Testis (tissue), 5 donors: Measurements from ENCODE around the gene TMEM209. TPM values are rescaled to one million over a fixed set of nuclear protein-coding genes. Genes with fewer than 3 reads are reported as not detected.
"Not testable (repeated sequence)": the region's sequence is repeated elsewhere in the genome, so short reads cannot be mapped to it uniquely, and the experiment has no call there.

Experiments used
- DNase-seq: peaks from one replicate; pipeline ENCODE4 v3.0.0-alpha.2; 2019
- H3K27ac ChIP-seq, 2 donors: fragments of 200-600 bp; sonication (generic); one replicate each; pipeline ENCODE4 v1.5.1; 2019
- H3K27me3 ChIP-seq: fragments of 200-600 bp; sonication (generic); one replicate; pipeline ENCODE4 v1.5.1; 2019
- H3K36me3 ChIP-seq: fragments of 200-600 bp; sonication (generic); one replicate; pipeline ENCODE4 v1.5.1; 2017; ENCODE audit warnings: low read depth; ENCODE audit errors: missing control alignments
- H3K4me1 ChIP-seq: fragments of 200-600 bp; sonication (generic); one replicate; pipeline ENCODE4 v1.5.1; 2019
- H3K4me3 ChIP-seq, 2 donors: fragments of 200-600 bp; sonication (generic); one replicate each; pipeline ENCODE4 v1.5.1; 2017 to 2019
- H3K9me3 ChIP-seq: fragments of 200-600 bp; sonication (generic); one replicate; pipeline ENCODE4 v1.5.1; 2017
- CTCF ChIP-seq, 3 experiments: fragments of 450-650 bp in 2 of 3; fragments of 200-600 bp in 1 of 3; sonication (generic) in 1 of 3; IDR thresholded peaks; one replicate each; pipeline ENCODE4 v1.5.1; 2016 to 2019; ENCODE audit warnings: antibody characterized with exemption in 3 of 3, mild to moderate bottlenecking in 2 of 3, moderate library complexity in 1 of 3
- POLR2A ChIP-seq: fragments of 450-650 bp; IDR thresholded peaks from one replicate; pipeline ENCODE4 v1.6.1; 2017; ENCODE audit warnings: antibody characterized with exemption, mild to moderate bottlenecking, moderate library complexity
- WGBS, 2 donors: methylation state at CpG; one replicate each; pipeline ENCODE4 v1.1.5; 2018; 5-methylcytosine and 5-hydroxymethylcytosine counted together
- intact Hi-C: fragments of 100-400 bp; cut with DNase I; formaldehyde crosslinking; loops from one replicate; pipeline ENCODE4 v1.15.1; 2023; ENCODE audit warnings: low total_unique reads
- long read RNA-seq, 2 donors: transcript quantifications; one replicate each; lab custom pipeline, GENCODE V29; 2026
- polyA plus RNA-seq: library from polyadenylated mRNA; stranded (reverse); fragments of 350-450 nt; fragmentation: Illumina TruSeq; extraction: RNeasy Lipid Tissue Mini Kit (QIAGEN cat#74804); gene quantifications from one replicate; pipeline ENCODE4 v1.2.3, GENCODE V29; 2014; ENCODE audit warnings: low read depth, low replicate concordance; ENCODE audit not compliant: insufficient read depth
- total RNA-seq, 2 donors: library from RNA; depleted of rRNA; stranded (reverse); fragments of >200 nt; gene quantifications; one replicate each; pipeline ENCODE4 v1.2.3, GENCODE V29; 2016

The TMEM209 gene
- total RNA-seq (10 to 100 TPM; 28.4 to 37.5 TPM), polyA plus RNA-seq (33.8 TPM)
- long read RNA-seq, donor 1, transcript TMEM209-201 (15 exons, 3,545 nt): major isoform, 7 of 14 reads
- long read RNA-seq, donor 1, partial matches to known transcripts: 7 of 14 reads
- long read RNA-seq, donor 1, other reads (novel, unspliced or antisense): 0 of 14 reads
- long read RNA-seq, donor 2, partial matches to known transcripts: 0 of 3 reads
- long read RNA-seq, donor 2, other reads (novel, unspliced or antisense): 0 of 3 reads

- Histone ChIP-seq H3K9me3 (no peaks in the 10 kb centered on the region), H3K27ac (peak within 1 kb of the TSS; percentile 89 to 97), H3K36me3 (no peaks in the 10 kb centered on the region), H3K4me1 (peaks cover 5% of the 10 kb centered on the region), H3K27me3 (no peaks in the 10 kb centered on the region), H3K4me3 (peak within 1 kb of the TSS; percentile 77 to 92)
- 5 to 8% methylated on average over 44 of the region's 44 CpGs for WGBS, 2 donors
- intact Hi-C loops: no loop called here
- no peak for TF ChIP-seq CTCF (IDR thresholded peaks at IDR 0.05)
- TF ChIP-seq POLR2A: no peak
- peak; percentile 97 for DNase-seq
Observed at GRCh38 chr7:130205084-130205947, at the start of gene TMEM209. TSS of gene TMEM209 (minus strand) at chr7:130205406. CDS start at chr7:130205375, 31 bp downstream.

- intact Hi-C loops: no loop called here
- WGBS, 2 donors: 91 to 93% methylated on average over 5 to 6 of the region's 6 CpGs
- H3K4me1 ChIP-seq: no peaks in the 10 kb centered on the region
Observed at GRCh38 chr7:130254555-130254954, 49.3 kb upstream of the TMEM209 start.

GRCh38 chr7:130249626-130250025 lies 44.4 kb upstream of the TMEM209 start:
- DNase-seq, H3K27me3 ChIP-seq, H3K9me3 ChIP-seq, intact Hi-C loops, H3K36me3 ChIP-seq, H3K4me3 ChIP-seq, H3K4me1 ChIP-seq, H3K27ac ChIP-seq: not testable (repeated sequence)
- WGBS, 2 donors: 94% methylated on average over 3 of the region's 3 CpGs

More at GRCh38 chr7:130254555-130254954, 49.3 kb upstream of the TMEM209 start:
- H3K9me3 ChIP-seq: no peaks in the 10 kb centered on the region
- no peaks in the 10 kb centered on the region for H3K36me3 ChIP-seq
- no peak for DNase-seq
- H3K27me3 ChIP-seq: no peaks in the 10 kb centered on the region
- H3K4me3 ChIP-seq: no peak overlapping the region
- no peak for TF ChIP-seq POLR2A
- TF ChIP-seq CTCF (IDR thresholded peaks at IDR 0.05): no peak
- no peak overlapping the region for H3K27ac ChIP-seq

GRCh38 chr7:130248842-130249241 lies 43.6 kb upstream of the TMEM209 start:
- DNase-seq, H3K9me3 ChIP-seq, H3K27me3 ChIP-seq, H3K27ac ChIP-seq, H3K4me1 ChIP-seq, H3K4me3 ChIP-seq, H3K36me3 ChIP-seq, intact Hi-C loops: not testable (repeated sequence)
- WGBS, 2 donors: 98 to 100% methylated on average over 5 of the region's 5 CpGs

- H3K9me3 ChIP-seq, intact Hi-C loops, H3K27ac ChIP-seq, H3K27me3 ChIP-seq, DNase-seq, H3K36me3 ChIP-seq, H3K4me1 ChIP-seq, H3K4me3 ChIP-seq: not testable (repeated sequence)
- WGBS, 2 donors: 94 to 100% methylated on average over 1 of the region's 1 CpG
Observed at GRCh38 chr7:130246491-130246890, 41.3 kb upstream of the TMEM209 start.

- H3K4me3 ChIP-seq, H3K27ac ChIP-seq, intact Hi-C loops, H3K4me1 ChIP-seq, H3K27me3 ChIP-seq, H3K9me3 ChIP-seq, H3K36me3 ChIP-seq, DNase-seq: not testable (repeated sequence)
- 25 to 46% methylated on average over 1 of the region's 1 CpG for WGBS, 2 donors
Observed at GRCh38 chr7:130243486-130243885, 38.3 kb upstream of the TMEM209 start.
